Activated CD4-positive, alpha-beta T cell treated with anti-CD3 and anti-CD28 coated beads, Interleukin-2, amount 10 ng/mL, durations not matched to agents 7 days and 5 days (primary cell): Measurements from ENCODE around the gene TTC22. TPM values are rescaled to one million over a fixed set of nuclear protein-coding genes. Genes with fewer than 3 reads are reported as not detected.

Experiments
- CTCF ChIA-PET: fragments of 350-600 bp; sonication (Branson Sonifier 250); formaldehyde crosslinking; loops from one replicate; lab custom pipeline; 2021; ENCODE audit warnings: antibody characterized with exemption; lab: Charles Lee
- POLR2A ChIA-PET: fragments of 350-600 bp; sonication (Branson Sonifier 250); formaldehyde crosslinking; loops from one replicate; lab custom pipeline; 2021; ENCODE audit warnings: antibody characterized with exemption; lab: Charles Lee
- DNase-seq: peaks from one replicate; pipeline ENCODE4 v3.0.0-alpha.2; 2020
- H3K27ac Mint-ChIP-seq: one replicate; pipeline ENCODE4 v1.8.0; 2021; ENCODE audit warnings: mild to moderate bottlenecking, moderate library complexity, mixed read lengths
- H3K27me3 Mint-ChIP-seq: one replicate; pipeline ENCODE4 v1.8.0; 2021; ENCODE audit warnings: mixed read lengths
- H3K36me3 Mint-ChIP-seq: one replicate; pipeline ENCODE4 v1.8.0; 2021; ENCODE audit warnings: low read depth, mixed read lengths
- H3K4me1 Mint-ChIP-seq: one replicate; pipeline ENCODE4 v1.8.0; 2021; ENCODE audit warnings: mixed read lengths
- H3K4me3 Mint-ChIP-seq: one replicate; pipeline ENCODE4 v1.8.0; 2021; ENCODE audit warnings: mild to moderate bottlenecking, moderate library complexity, mixed read lengths
- H3K9me3 Mint-ChIP-seq: one replicate; pipeline ENCODE4 v1.8.0; 2021; ENCODE audit warnings: mixed read lengths
- total RNA-seq, 2 experiments: library from RNA; stranded (reverse); gene quantifications; one replicate each; pipeline ENCODE4 v1.2.3, GENCODE V29; 2021

The TTC22 gene
- total RNA-seq, 2 experiments from 2014 or later: 9.9 to 10.6 TPM

- no peaks in the 10 kb centered on the region for H3K9me3 Mint-ChIP-seq
- H3K27ac Mint-ChIP-seq: no peak overlapping the region
- peaks cover 38% of the 10 kb centered on the region for H3K4me1 Mint-ChIP-seq
- no peak overlapping the region for H3K4me3 Mint-ChIP-seq
- ChIA-PET CTCF (interaction anchor here (1.3 to 4.4 kb wide), 2 partner anchors 10 to 106 kb away, joined by 3 to 23 read pairs; partner anchors contain the start of gene TTC22), POLR2A (no interaction called here)
- H3K27me3 Mint-ChIP-seq: no peaks in the 10 kb centered on the region
- H3K36me3 Mint-ChIP-seq: no peaks in the 10 kb centered on the region
- DNase-seq: no peak
These were observed 9.9 kb upstream of the TTC22 start for GRCh38 chr1:54811066-54811465.

DNA sequence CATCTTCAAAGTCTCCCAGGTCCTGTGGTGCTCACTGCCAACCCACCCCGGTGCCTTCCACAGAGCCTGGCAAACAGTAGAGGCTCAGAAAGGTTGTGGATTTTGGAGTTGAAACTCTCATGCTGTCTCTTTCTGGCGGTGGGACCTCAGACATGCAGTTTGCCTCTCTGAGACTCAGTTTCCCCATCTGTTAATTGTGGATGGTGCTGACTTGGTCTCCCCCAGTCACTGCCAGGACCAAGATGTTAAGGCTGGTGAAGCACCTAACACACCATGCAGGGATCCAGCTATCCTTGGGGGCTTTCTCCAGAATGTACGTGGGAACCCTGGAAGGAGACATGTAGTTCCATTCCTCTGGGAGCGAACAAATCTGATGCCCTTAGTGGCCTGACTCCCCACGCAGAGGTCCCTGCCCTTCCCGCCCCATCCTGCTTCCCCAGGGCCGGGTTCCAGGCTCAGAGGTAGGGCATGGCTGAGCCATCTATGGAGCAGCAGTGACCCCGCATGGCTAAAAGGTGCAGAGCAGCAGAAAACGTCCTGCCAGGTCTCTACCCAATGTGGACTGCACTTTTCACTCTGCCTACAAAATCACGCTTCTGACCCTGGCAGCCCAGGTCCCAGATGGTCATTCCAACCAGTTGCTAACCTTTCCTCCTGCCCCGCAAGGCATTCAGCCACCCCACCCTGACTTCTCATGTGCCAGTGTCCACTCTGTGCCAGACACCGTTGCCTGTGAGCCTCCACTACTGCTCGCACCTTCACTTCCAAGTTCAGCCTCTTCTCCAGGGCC is 9.2 kb upstream of the TTC22 start:
- ChIA-PET CTCF (interaction anchor here (0.6 to 4.4 kb wide), 11 partner anchors 9 to 311 kb away, joined by 3 to 23 read pairs (median 3); partner anchors contain the start of gene TTC22), POLR2A (no interaction called here)
- Mint-ChIP-seq H3K27me3 (no peaks in the 10 kb centered on the region), H3K4me3 (no peak overlapping the region), H3K4me1 (peaks cover 42% of the 10 kb centered on the region), H3K27ac (no peak overlapping the region), H3K36me3 (no peaks in the 10 kb centered on the region), H3K9me3 (no peaks in the 10 kb centered on the region)
- peak; percentile 75 for DNase-seq

- POLR2A ChIA-PET: no interaction called here
- Mint-ChIP-seq H3K36me3 (no peaks in the 10 kb centered on the region), H3K4me1 (peaks cover 49% of the 10 kb centered on the region), H3K27ac (no peak overlapping the region), H3K27me3 (no peaks in the 10 kb centered on the region), H3K9me3 (no peaks in the 10 kb centered on the region), H3K4me3 (no peak overlapping the region)
- DNase-seq: no peak
- CTCF ChIA-PET: interaction anchor here (0.6 to 4.4 kb wide), 12 partner anchors 9 to 310 kb away, joined by 3 to 23 read pairs (median 3); partner anchors contain the start of gene TTC22
These were observed 8.5 kb upstream of the TTC22 start for GRCh38 chr1:54809496-54810074.

DNA sequence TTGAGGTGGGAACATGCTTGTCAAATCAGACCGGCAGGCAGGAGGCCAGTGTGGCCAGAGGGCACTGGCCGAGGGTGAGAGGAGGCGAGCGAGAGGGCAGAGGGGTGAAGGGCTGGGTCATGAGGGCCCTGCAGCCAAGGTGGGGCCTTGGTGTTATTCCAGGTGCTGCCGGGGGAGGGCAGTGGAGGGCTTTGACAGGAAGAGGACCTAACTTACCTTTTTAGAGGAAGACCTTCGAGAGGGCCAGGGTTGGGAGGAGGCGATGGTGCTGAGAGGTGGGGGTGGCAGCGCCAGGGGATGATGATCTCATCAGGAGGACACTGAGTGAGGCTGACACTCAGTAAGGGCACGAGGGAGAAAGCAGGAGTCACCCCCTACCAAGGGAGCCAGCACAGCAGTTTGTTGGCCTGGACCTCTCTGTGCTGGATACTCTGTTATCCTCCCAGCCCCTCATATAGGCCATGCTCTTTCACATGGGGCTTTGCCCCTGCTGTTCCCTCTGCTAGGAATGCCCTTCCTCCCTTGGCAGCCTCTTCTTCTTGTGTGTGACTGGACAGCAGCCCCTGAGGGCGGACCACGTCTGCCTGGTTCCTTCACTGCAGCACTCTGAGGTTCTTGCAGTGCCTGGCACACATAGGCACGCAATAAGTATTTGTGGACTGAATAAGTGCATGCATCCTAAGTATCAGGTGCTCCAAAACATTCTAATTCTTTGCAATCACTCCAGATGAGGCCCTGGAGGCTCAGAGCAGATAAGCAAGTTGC is 7.5 kb upstream of the TTC22 start:
- no peak for DNase-seq
- CTCF ChIA-PET: interaction anchor here (1.0 to 1.1 kb wide), 2 partner anchors 41 to 141 kb away, joined by 3 to 4 read pairs; no protein-coding TSS in a partner anchor
- H3K4me1 Mint-ChIP-seq: peaks cover 55% of the 10 kb centered on the region

GRCh38 chr1:54807756-54808155 is 6.6 kb upstream of the TTC22 start:
- H3K27me3 Mint-ChIP-seq: no peaks in the 10 kb centered on the region
- H3K27ac Mint-ChIP-seq: peak overlapping the region; percentile 15
- CTCF ChIA-PET: interaction anchor here (0.8 to 1.2 kb wide), 3 partner anchors 9 to 135 kb away, joined by 3 read pairs; no protein-coding TSS in a partner anchor
- POLR2A ChIA-PET: interaction anchor here (0.6 kb wide), 1 partner anchor 16 kb away, joined by 3 read pairs; no protein-coding TSS in a partner anchor
- H3K4me3 Mint-ChIP-seq: no peak overlapping the region
- H3K9me3 Mint-ChIP-seq: no peaks in the 10 kb centered on the region
- no peaks in the 10 kb centered on the region for H3K36me3 Mint-ChIP-seq
- peaks cover 49% of the 10 kb centered on the region for H3K4me1 Mint-ChIP-seq
- DNase-seq: no peak

More for the DNA sequence above, 7.5 kb upstream of the TTC22 start:
- H3K4me3 Mint-ChIP-seq: no peak overlapping the region
- H3K27ac Mint-ChIP-seq: peak overlapping the region; percentile 41
- POLR2A ChIA-PET: no interaction called here
- no peaks in the 10 kb centered on the region for H3K27me3 Mint-ChIP-seq
- no peaks in the 10 kb centered on the region for H3K9me3 Mint-ChIP-seq
- no peaks in the 10 kb centered on the region for H3K36me3 Mint-ChIP-seq

DNA sequence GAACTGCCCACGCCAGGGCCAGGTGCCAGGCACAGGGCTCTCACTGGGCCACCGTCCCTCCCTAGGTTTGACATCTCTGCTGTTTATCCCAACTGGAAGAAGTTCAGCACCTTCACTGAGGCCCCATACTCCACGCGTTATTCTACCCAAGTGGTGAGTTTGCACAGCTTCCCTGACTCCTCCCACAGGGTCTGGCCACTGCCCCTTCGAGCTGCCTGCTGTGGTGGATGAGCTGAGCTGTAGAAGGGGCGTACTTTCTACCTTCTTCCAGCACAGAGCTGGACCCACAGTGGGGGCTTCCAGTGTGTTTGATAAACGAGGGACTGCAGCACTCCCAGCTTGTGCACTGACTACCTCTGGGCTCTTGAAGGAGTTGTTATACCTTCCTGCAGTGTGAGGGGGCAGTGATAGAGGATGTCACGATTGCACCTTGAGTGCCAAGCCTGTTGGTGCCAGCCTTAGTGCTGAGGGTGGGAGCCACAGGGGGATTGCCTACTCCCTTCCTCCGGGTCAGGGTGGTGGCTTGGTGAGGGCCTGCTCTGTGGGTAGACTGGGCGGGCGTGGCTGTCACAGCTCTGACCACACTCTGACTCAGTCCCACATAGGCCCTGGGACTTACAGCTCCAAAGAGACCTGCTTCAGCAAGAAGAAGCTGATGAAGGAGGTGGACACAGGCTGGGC is 5.9 kb upstream of the TTC22 start:
- Mint-ChIP-seq H3K27me3 (no peaks in the 10 kb centered on the region), H3K4me1 (peaks cover 44% of the 10 kb centered on the region), H3K9me3 (no peaks in the 10 kb centered on the region), H3K36me3 (no peaks in the 10 kb centered on the region), H3K4me3 (no peak overlapping the region), H3K27ac (peak overlapping the region; percentile 65)
- ChIA-PET POLR2A (no interaction called here), CTCF (interaction anchor here (0.5 to 1.4 kb wide), 5 partner anchors 9 to 402 kb away, joined by 3 to 6 read pairs (median 3); no protein-coding TSS in a partner anchor)
- DNase-seq: peak; percentile 31

DNA sequence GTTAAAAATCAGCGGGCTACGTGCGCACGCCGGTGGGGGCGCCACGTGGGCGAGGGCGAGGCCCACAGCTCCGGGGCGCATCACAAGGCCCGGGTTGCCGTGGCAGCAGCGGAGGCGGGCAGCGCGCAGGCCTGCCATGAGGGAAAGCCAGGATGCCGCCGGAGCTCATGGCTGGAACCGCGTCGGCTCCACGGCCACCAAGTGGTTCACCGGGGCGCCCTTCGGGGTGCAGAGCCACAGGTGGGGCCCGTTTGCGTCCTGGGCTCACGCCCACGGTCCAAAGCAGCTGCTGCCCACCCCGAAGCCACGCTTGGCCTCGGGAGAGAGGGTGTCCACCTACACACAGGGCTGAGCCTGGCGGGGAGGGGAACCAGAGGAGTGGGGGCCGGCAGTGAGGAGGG is 4.9 kb upstream of the TTC22 start:
- ChIA-PET CTCF (interaction anchor here (1.4 kb wide), 1 partner anchor 40 kb away, joined by 6 read pairs; no protein-coding TSS in a partner anchor), POLR2A (no interaction called here)
- Mint-ChIP-seq H3K4me1 (peaks cover 52% of the 10 kb centered on the region), H3K27me3 (no peaks in the 10 kb centered on the region), H3K27ac (no peak overlapping the region), H3K36me3 (no peaks in the 10 kb centered on the region), H3K9me3 (no peaks in the 10 kb centered on the region), H3K4me3 (no peak overlapping the region)
- no peak for DNase-seq

DNA sequence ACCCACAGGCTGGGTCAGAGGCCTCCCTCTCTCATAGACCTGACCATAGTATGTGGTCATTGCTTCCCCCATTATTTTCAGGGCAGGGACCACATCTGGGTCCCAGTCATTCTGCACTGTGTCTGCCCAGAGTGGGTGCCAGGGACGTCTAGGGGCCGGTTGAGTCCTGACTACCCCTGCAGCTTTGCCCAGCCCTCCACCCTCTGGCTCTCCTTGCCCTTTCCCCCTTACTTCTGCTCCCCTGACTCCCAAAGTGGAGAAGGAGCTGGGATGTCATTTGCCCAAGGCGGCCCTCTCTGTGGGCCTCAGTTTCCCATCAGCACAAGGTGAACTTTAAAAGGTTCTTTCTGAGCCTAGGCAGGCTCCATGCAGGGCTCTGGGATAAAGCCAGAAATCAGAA is 4.3 kb upstream of the TTC22 start:
- Mint-ChIP-seq H3K4me1 (peaks cover 51% of the 10 kb centered on the region), H3K27me3 (no peaks in the 10 kb centered on the region), H3K4me3 (no peak overlapping the region), H3K9me3 (no peaks in the 10 kb centered on the region), H3K36me3 (no peaks in the 10 kb centered on the region), H3K27ac (peak overlapping the region; percentile 60)
- ChIA-PET POLR2A (no interaction called here), CTCF (no interaction called here)
- no peak for DNase-seq

DNA sequence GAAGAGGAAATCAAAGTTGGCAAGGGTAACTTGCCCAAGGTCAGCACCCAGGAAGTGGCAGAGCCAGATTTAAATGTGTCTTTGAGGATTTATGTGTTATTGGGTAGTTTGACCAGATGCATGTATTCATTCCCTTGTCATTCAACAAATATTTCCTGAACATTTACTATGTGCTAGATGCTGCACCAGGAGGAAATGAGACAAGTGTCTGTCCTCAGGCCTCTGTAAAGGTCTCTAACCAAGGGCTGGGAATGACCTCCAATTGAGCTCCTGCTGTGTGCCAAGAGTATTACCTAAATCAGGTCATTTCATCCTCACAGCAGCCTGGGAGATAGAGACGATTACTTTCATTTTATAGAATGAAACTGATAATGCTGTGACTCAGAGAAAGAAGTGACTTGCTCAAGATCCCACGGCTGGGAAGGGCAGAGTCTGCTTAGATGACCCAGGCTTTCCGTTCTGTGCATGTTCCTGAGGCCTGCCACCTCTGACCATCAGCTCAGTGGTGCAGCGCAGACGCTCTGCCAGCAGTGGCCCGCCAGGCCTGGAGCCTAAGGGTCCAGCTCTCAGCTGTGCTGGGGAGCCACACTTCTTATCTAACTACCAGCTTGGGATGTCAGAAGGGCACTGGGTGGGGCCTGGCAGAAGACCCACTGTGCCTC is 3.5 kb upstream of the TTC22 start:
- Mint-ChIP-seq H3K27me3 (no peaks in the 10 kb centered on the region), H3K36me3 (no peaks in the 10 kb centered on the region), H3K9me3 (no peaks in the 10 kb centered on the region), H3K4me3 (no peak overlapping the region), H3K27ac (peak overlapping the region; percentile 79), H3K4me1 (peaks cover 56% of the 10 kb centered on the region)
- peak; percentile 6 for DNase-seq
- POLR2A ChIA-PET: no interaction called here
- CTCF ChIA-PET: interaction anchor here (1.0 to 1.3 kb wide), 3 partner anchors 11 to 191 kb away, joined by 3 to 4 read pairs (median 3); no protein-coding TSS in a partner anchor

DNA sequence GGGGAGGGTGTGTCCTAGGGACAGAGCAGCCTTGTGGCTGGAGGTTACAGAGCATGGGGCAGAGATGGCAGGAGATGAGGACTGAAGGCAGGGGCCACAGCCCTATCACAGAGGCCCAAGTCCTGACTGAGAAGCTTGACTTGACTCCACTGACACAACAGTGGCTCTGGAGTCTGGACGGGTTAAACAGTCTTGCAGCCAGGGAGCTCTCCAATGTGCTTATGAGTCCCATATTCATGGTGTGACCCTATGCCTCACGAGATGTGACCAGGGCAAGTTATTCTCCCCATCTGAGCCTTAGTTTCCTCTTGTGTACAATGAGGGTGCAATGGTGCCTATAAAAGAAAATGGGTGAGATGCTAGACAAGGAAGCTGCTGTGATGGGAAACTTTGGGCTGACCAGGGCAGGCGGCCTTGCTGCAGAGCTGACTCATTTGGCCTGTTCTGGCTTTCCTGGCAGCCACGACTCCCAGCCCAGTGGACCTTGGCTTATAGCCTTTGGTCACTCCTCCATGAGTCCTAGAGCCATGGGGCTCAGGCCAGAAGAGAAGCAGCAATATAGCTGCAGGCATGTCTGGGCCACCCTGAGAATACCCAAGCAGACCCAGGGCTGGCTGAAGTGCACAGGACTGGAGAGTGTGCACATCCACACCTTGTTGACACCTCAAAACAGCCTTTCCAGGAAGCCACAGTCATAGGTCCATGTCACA is 2.8 kb upstream of the TTC22 start:
- H3K4me3 Mint-ChIP-seq: no peak overlapping the region
- H3K27me3 Mint-ChIP-seq: no peaks in the 10 kb centered on the region
- no peak for DNase-seq
- no peaks in the 10 kb centered on the region for H3K9me3 Mint-ChIP-seq
- H3K36me3 Mint-ChIP-seq: no peaks in the 10 kb centered on the region
- CTCF ChIA-PET: interaction anchor here (1.0 to 1.3 kb wide), 3 partner anchors 12 to 192 kb away, joined by 3 to 4 read pairs (median 3); no protein-coding TSS in a partner anchor
- peaks cover 63% of the 10 kb centered on the region for H3K4me1 Mint-ChIP-seq
- H3K27ac Mint-ChIP-seq: peak overlapping the region; percentile 79
- POLR2A ChIA-PET: no interaction called here
